ENCODE measurements around the gene GOLGA6L2. TPM values are rescaled to one million over a fixed set of nuclear protein-coding genes. Genes with fewer than 3 reads are reported as not detected.

The GOLGA6L2 gene
- total RNA-seq, 2 experiments from 2014 or later = not detected

DNA sequence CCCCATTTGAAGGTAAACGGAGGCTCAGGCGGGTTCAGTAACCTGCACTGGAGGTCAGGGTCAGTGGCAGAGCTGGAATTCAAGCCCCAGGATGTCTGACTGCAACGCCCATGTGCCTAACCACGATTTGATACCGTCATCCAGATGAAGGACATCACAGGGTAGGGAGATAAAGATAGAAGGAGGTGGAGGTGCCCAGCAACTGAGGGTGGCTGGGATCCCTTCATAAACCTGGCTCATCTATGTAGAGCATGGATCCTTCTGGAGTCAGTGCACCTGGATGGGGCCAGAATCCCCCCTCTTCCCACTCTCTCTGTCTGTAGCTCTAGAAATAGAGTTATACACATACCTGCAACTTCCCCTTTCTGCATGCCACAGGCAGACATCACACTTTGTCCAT, 51.2 kb downstream of the GOLGA6L2 start:
- Mint-ChIP-seq H3K4me1 (no peaks in the 10 kb centered on the region), H3K27ac (no peak overlapping the region), H3K9me3 (ENCODE audit: low read depth) (no peaks in the 10 kb centered on the region), H3K4me3 (no peak overlapping the region), H3K36me3 (no peaks in the 10 kb centered on the region), H3K27me3 (no peaks in the 10 kb centered on the region)
- DNase-seq (no peak), ATAC-seq (no peak)
- CTCF ChIA-PET = no interaction called here

DNA sequence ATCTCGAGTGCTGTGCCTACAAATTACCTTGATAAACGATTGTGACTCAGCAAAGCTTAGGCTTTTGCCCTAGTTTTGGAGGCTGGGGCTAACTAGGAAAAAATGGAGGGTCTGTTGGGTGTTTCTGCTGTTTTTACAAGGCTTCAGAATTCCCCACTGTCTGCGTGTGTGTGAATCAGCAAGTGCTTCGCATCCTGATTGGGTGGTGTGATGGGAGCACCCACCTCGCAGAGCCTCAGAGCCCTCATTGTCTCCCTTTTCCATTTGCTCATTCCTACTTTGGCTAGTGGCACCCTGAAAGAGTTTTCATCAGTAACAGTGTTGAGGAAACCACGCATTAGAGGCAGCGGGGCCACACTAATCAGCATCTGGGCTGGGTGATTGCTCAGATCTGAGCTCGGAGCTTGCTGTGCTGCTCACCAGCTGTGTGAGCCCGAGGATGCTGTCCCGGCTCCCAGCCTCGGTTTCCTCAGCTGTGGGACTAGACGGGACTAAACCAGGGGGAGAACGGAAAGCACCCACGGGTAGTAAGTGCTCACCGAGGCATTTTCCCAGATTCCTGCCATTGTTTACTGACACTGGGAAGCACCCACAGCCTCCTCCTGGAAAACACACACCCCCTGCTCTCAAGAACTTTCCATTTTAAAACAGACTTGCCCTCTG, 51.9 kb downstream of the GOLGA6L2 start:
- Mint-ChIP-seq H3K4me3 (no peak overlapping the region), H3K36me3 (no peaks in the 10 kb centered on the region), H3K27me3 (no peaks in the 10 kb centered on the region), H3K27ac (no peak overlapping the region), H3K4me1 (no peaks in the 10 kb centered on the region), H3K9me3 (ENCODE audit: low read depth) (no peaks in the 10 kb centered on the region)
- CTCF ChIA-PET = no interaction called here
- DNase-seq = no peak
- no peak for ATAC-seq

Other genes with a start within 250 kb of the GOLGA6L2 start
- not detected for gene GOLGA6L26, start 113.0 kb downstream of the GOLGA6L2 start, total RNA-seq
- gene GOLGA8S, start 92.5 kb downstream of the GOLGA6L2 start, total RNA-seq = under 1 TPM; 0.49 to 0.73 TPM
- gene MKRN3, start 118.4 kb upstream of the GOLGA6L2 start, total RNA-seq = 1 to 10 TPM; 1.4 to 1.9 TPM
- not detected for gene MAGEL2, start 200.6 kb upstream of the GOLGA6L2 start, total RNA-seq
- 1 to 10 TPM; 1.3 to 1.6 TPM for gene NDN, start 240.1 kb upstream of the GOLGA6L2 start, total RNA-seq

Data from activated CD8-positive, alpha-beta memory T cell treated with anti-CD3 and anti-CD28 coated beads, Interleukin-2, amount 10 ng/mL, durations not matched to agents 7 days and 5 days (primary cell).